ENCODE results near the gene LHFPL2.
"Not testable (repeated sequence)": the region's sequence is repeated elsewhere in the genome, so short reads cannot be mapped to it uniquely, and the experiment has no call there.

The LHFPL2 gene

DNA sequence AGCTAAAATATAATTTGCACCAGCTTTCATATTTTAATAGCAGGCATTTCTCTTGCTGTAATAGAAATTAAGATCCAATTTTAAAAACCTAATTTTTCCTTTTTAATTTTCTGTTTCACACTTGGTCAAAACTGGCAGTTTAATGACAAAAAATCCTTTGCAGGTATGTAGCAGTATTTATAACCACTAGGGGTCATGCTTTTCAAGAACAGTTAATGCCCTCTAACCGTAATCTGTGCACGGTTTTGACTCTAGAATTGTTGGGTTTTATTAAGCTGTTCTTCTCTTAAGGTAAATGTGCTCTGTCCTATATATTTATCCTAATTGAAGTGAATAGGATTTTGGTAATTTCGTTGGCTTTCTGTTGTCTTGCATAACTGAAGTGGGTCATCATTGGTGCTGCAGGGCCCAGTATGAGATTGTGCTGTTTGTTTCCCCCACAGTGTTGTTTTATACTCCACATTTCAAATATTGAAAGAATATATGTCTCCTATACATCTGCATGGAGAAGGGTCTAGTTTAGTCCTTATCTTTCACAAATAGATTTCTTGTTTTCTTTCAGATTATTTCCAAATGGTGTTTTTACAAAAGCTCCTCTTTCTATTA, 180.7 kb downstream of the LHFPL2 start:
- peak; percentile 16 for DNase-seq (ENCODE audit: extremely low read depth, low read depth)
- TF ChIP-seq, protein P1, sequence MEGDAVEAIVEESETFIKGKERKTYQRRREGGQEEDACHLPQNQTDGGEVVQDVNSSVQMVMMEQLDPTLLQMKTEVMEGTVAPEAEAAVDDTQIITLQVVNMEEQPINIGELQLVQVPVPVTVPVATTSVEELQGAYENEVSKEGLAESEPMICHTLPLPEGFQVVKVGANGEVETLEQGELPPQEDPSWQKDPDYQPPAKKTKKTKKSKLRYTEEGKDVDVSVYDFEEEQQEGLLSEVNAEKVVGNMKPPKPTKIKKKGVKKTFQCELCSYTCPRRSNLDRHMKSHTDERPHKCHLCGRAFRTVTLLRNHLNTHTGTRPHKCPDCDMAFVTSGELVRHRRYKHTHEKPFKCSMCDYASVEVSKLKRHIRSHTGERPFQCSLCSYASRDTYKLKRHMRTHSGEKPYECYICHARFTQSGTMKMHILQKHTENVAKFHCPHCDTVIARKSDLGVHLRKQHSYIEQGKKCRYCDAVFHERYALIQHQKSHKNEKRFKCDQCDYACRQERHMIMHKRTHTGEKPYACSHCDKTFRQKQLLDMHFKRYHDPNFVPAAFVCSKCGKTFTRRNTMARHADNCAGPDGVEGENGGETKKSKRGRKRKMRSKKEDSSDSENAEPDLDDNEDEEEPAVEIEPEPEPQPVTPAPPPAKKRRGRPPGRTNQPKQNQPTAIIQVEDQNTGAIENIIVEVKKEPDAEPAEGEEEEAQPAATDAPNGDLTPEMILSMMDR (IDR thresholded peaks at IDR 0.05; ENCODE audit: low read depth, low read length) = peak; percentile 70

DNA sequence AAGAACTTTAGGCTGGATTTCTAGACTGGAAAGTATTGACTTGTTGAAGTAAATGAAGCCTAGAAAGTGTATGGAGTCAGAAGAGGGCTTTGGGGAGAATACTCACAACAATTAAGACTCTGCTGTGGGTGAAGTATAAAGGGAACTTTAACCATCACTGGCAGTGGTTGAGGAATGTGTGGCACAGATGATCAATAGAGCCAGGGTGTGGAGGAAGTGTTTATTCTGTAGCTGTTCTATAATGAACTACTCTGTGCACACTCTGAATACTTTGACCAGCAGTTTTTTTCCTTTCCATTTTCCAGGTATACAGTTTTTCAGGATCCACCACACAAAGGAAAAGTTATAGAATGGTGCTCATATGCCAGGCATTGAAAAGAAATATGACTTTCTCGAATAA, 181.4 kb downstream of the LHFPL2 start:
- DNase-seq (ENCODE audit: extremely low read depth, low read depth) = no peak
- TF ChIP-seq, protein P1 (IDR thresholded peaks at IDR 0.05; ENCODE audit: low read depth, low read length) = no peak

DNA sequence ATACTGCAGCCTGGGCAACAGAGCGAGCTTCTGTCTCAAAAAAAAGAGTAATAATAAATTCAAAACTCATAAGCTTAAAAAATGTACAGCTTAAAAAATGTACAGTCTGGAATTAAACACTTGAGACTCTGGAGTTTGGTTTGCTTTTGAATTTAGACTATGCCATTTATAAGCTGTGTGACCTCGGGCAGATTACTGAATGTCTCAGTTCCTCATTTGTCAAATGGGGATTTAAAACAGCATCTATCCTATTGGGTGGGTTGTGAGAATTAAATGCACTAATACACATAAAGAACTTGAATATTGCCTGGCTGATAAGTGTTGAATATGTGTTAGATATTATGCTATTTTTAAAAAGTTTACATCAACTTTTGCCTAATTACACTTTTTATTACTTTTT, 189.7 kb downstream of the LHFPL2 start:
- no peak for DNase-seq (ENCODE audit: extremely low read depth, low read depth)
- TF ChIP-seq, protein P1 (IDR thresholded peaks at IDR 0.05; ENCODE audit: low read depth, low read length) = no peak

DNA sequence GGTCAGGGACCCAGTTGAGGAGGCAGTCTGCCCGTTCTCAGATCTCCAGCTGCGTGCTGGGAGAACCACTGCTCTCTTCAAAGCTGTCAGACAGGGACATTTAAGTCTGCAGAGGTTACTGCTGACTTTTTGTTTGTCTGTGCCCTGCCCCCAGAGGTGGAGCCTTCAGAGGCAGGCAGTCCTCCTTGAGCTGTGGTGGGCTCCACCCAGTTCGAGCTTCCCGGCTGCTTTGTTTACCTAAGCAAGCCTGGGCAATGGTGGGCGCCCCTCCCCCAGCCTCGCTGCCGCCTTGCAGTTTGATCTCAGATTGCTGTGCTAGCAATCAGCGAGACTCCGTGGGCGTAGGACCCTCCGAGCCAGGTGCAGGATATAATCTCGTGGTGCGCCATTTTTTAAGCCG, 191.1 kb downstream of the LHFPL2 start:
- DNase-seq (ENCODE audit: extremely low read depth, low read depth) = not testable (repeated sequence)

DNA sequence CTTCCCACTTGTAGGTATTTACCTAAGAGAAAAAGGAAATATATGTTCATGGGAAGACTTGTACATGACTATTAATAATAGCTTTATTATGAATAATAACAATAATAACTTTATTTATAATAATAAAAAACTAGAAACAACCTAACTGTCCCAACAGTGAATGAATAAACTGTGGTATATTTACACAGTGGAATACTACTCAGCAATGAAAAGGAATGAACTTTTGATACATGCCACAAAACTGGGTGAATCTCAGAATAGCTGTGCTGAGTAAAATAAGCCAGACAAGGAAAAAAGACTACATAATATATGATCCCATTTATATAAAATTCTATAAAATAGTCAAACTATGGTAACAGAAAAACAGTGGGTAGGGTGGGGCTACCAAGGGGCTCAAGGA, 199.5 kb downstream of the LHFPL2 start:
- no peak for DNase-seq (ENCODE audit: extremely low read depth, low read depth)
- TF ChIP-seq, protein P1 (IDR thresholded peaks at IDR 0.05; ENCODE audit: low read depth, low read length) = no peak

DNA sequence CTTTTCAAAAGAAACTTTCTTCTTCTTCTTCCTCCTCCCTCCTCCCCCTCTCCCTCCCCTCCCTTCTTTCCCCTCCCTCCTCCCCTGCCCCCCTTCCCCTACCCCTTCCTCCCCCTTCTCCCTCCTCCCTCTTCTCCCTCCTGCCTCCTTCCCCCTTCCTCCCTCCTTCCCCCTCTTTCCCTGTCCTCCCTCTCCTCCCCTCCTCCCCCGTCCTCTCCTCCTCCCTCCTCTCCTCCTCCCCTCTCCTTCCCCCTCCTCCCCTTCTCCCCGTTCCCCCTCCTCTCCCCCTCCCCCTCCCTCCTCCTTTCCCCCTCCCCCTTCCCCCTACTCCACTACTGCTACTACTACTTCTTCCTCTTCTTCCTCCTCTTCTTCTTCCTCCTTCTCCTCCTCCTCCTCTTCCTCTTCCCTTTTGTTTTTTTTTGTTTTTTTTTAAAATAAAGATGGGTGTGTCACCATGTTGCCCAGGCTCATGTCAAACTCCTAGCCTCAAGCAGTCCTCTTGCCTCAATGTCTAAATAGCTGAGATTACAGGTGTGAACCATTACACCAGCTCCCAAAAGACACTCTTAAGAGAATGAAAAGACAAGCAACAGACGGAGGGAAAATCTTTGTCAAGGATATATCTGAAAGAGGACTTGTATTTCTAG, 200.7 kb downstream of the LHFPL2 start:
- TF ChIP-seq, protein P1 (IDR thresholded peaks at IDR 0.05; ENCODE audit: low read depth, low read length) = no peak
- DNase-seq (ENCODE audit: extremely low read depth, low read depth) = no peak
